ENCODE measurements around the gene YAF2. TPM values are rescaled to one million over a fixed set of nuclear protein-coding genes. Genes with fewer than 3 reads are reported as not detected.

The YAF2 gene
- total RNA-seq, 2 donors from 2014 or later: 17.6 to 27.0 TPM

DNA sequence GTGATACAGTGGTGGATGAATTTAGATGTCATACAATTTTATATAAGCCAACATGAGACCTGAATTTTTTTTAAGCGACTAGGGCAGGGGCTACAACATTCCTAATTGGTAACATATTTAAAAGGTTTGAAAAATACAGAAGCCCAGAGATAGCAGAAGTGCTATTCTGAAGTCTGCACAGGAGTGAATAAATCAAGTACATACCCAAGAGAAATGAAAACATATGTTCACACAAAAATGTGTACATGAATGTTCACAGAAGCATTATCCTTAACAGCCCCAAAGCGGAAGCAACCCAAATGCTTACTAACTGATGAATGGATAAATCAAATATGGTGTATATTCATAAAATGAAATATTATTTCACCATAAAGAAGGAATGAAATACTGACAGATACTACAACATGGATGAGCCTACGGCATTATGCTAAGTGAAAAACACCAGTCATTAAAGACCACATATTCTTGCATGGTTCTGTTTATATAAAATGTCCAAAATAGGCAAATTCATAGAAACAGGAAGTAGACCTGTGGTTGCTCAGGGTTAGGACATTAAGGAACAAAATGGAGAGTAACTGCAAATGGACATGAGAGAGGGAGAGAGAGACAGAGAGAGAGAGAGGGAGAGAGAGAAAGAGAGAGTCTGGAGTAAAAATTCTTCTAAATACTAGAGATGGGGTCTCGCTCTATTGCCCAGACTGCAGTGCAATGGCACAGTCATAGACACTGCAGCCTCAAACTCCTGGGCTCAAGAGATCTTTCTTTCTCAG lies 65.4 kb downstream of the YAF2 start:
- H3K27ac ChIP-seq: no peak overlapping the region
- intact Hi-C loops (cut with DNase I): no loop called here
- WGBS, 2 donors: 87 to 93% methylated on average over 4 of the region's 4 CpGs
- H3K4me1 ChIP-seq: no peaks in the 10 kb centered on the region
- DNase-seq (no peak), ATAC-seq (no peak)
- TF ChIP-seq POLR2A (IDR thresholded peaks at IDR 0.05): no peak
- TF ChIP-seq, protein P1, sequence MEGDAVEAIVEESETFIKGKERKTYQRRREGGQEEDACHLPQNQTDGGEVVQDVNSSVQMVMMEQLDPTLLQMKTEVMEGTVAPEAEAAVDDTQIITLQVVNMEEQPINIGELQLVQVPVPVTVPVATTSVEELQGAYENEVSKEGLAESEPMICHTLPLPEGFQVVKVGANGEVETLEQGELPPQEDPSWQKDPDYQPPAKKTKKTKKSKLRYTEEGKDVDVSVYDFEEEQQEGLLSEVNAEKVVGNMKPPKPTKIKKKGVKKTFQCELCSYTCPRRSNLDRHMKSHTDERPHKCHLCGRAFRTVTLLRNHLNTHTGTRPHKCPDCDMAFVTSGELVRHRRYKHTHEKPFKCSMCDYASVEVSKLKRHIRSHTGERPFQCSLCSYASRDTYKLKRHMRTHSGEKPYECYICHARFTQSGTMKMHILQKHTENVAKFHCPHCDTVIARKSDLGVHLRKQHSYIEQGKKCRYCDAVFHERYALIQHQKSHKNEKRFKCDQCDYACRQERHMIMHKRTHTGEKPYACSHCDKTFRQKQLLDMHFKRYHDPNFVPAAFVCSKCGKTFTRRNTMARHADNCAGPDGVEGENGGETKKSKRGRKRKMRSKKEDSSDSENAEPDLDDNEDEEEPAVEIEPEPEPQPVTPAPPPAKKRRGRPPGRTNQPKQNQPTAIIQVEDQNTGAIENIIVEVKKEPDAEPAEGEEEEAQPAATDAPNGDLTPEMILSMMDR (IDR thresholded peaks at IDR 0.05): no peak
- H3K27me3 ChIP-seq: no peaks in the 10 kb centered on the region
- H3K9me3 ChIP-seq: no peaks in the 10 kb centered on the region
- H3K36me3 ChIP-seq (replicated peaks in 1 of 2; ENCODE audit: insufficient read depth in 1 of 2, low read depth in 2 of 2): no peaks in the 10 kb centered on the region
- H3K4me3 ChIP-seq: no peak overlapping the region

DNA sequence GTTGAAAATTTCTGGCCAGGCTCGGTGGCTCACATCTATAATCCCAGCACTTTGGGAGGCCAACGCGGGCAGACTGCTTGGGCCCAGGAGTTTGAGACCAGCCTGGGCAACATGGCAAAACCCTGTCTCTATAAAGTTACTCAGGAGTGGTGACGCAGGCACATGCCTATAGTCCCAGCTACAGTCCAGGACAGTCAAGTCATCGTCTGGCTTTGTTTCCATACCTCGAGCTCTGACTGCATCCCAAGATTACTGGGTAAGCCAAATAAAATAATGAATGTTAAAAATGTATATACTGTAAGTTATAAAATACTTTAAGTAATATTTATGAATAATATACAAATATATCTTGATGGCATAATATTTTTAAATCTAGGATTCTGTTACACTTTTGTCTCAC lies 70.3 kb downstream of the YAF2 start:
- intact Hi-C loops (cut with DNase I): no loop called here
- Histone ChIP-seq H3K36me3 (replicated peaks in 1 of 2; ENCODE audit: insufficient read depth in 1 of 2, low read depth in 2 of 2) (no peaks in the 10 kb centered on the region), H3K4me3 (no peak overlapping the region), H3K9me3 (no peaks in the 10 kb centered on the region), H3K27ac (no peak overlapping the region), H3K27me3 (no peaks in the 10 kb centered on the region), H3K4me1 (peaks cover 13% of the 10 kb centered on the region)
- TF ChIP-seq, protein P1 (IDR thresholded peaks at IDR 0.05): no peak
- TF ChIP-seq POLR2A (IDR thresholded peaks at IDR 0.05): no peak
- no peak for DNase-seq
- ATAC-seq: no peak
- WGBS, 2 donors: 97 to 99% methylated on average over 6 of the region's 6 CpGs

DNA sequence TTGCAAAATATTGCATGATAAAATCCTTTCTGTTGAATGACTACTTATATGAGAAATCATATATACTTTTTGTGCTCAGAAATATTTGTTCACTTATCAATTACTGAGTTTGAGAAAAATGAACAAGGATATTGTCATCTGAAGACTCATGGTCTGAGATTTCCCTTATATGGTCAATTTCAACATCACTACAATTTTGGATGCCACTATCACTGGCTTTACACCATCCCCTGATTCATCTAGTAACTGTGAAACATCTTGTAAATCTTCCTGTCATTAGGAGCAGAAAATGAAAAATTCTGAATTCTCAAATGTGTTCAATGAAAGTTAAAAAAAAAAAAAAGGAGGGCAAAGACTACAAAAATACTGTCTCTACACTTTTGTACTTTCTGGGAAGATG lies 71.5 kb downstream of the YAF2 start:
- Histone ChIP-seq H3K4me3 (no peak overlapping the region), H3K4me1 (peaks cover 17% of the 10 kb centered on the region), H3K27me3 (no peaks in the 10 kb centered on the region), H3K36me3 (replicated peaks in 1 of 2; ENCODE audit: insufficient read depth in 1 of 2, low read depth in 2 of 2) (no peaks in the 10 kb centered on the region), H3K27ac (no peak overlapping the region), H3K9me3 (no peaks in the 10 kb centered on the region)
- intact Hi-C loops (cut with DNase I): no loop called here
- DNase-seq: no peak
- ATAC-seq: no peak
- TF ChIP-seq POLR2A (IDR thresholded peaks at IDR 0.05): no peak
- TF ChIP-seq, protein P1 (IDR thresholded peaks at IDR 0.05): no peak

DNA sequence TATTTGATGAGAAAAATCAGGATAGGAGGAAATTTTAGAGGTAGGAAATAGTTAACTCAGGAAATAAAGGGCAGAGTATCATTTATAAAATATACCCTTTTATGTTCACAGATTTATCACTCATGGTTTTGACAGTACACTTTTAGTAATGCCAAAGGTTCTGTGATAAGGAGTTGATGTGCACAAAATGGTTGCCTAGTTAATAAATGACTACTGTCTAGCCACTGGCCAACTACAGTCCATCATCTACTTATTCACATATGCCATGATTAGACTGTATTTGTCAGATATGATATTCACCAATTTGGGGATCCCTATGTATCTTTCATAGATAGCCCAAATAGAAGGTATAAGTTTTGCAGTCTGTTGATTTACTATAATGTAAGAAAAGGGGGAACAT lies 74.1 kb downstream of the YAF2 start:
- Histone ChIP-seq H3K27ac (no peak overlapping the region), H3K36me3 (replicated peaks in 1 of 2; ENCODE audit: insufficient read depth in 1 of 2, low read depth in 2 of 2) (peaks cover 0 to 4% of the 10 kb centered on the region in 2 donors), H3K9me3 (no peaks in the 10 kb centered on the region), H3K27me3 (no peaks in the 10 kb centered on the region), H3K4me1 (peaks cover 17% of the 10 kb centered on the region), H3K4me3 (no peak overlapping the region)
- DNase-seq (no peak), ATAC-seq (peak; percentile 53)
- intact Hi-C loops (cut with DNase I): no loop called here
- TF ChIP-seq, protein P1 (IDR thresholded peaks at IDR 0.05): no peak
- no peak for TF ChIP-seq POLR2A (IDR thresholded peaks at IDR 0.05)

DNA sequence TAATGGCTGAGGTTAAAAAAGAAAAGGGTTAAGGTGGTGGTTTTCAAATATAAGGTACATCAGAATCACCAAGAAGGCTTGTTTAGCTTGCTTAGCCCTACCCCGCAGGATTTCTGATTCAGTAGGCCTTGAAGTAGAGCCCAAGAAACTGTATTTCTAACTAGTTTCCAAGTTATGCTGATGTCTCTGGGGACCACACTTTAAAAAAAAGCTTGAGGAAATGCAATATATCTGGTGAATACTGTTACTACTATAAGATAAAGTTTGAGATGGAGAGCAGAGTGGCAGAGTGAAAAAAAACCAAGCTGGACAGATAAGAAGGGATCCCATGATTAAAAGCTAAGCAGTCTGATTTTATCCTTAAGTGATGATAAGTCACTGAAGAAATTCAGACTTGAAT lies 75.1 kb downstream of the YAF2 start:
- ATAC-seq: no peak
- WGBS, 2 donors: 87 to 91% methylated on average over 1 of the region's 1 CpG

More for the DNA sequence above, 75.1 kb downstream of the YAF2 start:
- Histone ChIP-seq H3K27me3 (no peaks in the 10 kb centered on the region), H3K4me3 (no peak overlapping the region), H3K27ac (no peak overlapping the region), H3K4me1 (peaks cover 17% of the 10 kb centered on the region), H3K36me3 (replicated peaks in 1 of 2; ENCODE audit: insufficient read depth in 1 of 2, low read depth in 2 of 2) (peaks cover 3 to 4% of the 10 kb centered on the region in 2 donors), H3K9me3 (no peaks in the 10 kb centered on the region)
- no peak for DNase-seq
- intact Hi-C loops (cut with DNase I): no loop called here
- TF ChIP-seq, protein P1 (IDR thresholded peaks at IDR 0.05): no peak
- no peak for TF ChIP-seq POLR2A (IDR thresholded peaks at IDR 0.05)

Data from body of pancreas (tissue), 4 donors.